Measurements from ENCODE around the gene MAPK8.

Gene MAPK8

DNA sequence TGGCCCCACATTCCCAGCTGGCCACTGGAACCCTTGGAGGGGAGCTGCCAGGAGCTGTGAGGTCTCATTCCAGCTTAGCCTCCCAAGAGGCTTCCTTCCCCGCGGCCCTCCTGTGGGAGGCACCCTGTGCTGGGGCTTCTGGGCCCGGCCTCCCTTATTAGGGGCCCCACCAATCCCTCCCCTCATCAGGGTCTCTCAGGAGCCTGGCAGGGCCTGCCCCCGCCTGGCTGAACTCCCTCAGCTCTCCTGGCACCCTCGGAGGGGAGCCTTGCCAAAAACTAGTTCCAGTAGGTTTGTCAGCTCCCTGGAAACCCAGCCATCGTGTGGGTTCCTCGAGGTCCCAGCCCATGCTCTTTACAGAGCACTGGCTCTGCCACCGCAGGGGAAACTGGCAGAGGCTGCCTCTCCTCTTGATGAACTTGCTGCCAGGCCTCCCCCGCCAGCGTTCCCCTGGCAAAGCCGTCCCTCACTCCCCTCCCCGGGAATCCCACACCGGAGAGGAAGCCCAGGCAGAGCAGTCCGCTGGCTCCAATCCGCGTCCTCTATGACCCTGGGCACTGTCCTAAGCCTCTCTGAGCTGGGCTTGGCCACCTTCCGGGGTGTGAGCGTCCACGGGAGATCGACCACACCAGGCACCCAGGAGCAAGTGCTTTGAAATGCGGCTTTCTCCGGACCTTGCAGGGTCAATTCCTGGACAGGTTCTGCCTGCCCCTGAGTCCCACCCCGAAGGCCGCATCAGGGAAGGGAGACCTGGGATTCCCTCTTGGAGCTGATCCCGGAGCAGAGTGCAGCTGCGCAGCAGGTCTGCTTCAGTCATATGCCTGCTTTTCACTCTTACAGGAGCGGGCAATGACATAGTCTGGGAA is 158.6 kb downstream of the MAPK8 start:
- no peak for DNase-seq

DNA sequence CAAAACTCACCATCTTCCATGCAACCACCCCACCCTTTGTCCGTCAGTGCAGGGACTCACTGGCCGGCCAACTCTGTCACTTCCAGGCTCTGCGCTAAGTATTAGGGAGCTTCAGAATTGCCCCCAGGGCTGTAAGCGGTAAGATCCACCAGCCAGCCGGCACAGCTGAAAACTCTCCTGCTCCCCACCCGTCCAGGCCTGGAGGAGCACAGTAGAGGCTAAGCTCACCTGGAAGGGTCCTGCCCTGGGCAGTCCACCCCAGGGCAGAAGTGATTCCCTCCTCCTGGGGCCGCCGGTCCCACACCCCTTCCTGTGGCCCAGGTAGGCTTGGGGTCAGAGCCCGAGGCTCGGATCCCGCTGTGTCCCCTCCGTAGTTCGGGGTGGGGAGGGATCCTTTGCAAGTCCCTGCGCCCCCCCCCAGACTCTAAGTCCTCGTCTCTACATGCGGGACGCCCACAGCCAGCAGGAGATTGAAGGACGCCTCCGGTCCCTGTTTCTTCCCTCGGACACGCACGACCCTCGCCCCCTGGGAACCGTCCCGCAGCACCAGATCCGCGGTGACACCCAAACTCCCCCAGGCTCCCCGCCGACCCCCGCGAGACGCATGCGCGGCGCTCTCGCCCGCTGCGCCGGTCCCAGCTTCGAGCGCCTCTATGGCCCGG is 159.5 kb downstream of the MAPK8 start:
- no peak for DNase-seq

DNA sequence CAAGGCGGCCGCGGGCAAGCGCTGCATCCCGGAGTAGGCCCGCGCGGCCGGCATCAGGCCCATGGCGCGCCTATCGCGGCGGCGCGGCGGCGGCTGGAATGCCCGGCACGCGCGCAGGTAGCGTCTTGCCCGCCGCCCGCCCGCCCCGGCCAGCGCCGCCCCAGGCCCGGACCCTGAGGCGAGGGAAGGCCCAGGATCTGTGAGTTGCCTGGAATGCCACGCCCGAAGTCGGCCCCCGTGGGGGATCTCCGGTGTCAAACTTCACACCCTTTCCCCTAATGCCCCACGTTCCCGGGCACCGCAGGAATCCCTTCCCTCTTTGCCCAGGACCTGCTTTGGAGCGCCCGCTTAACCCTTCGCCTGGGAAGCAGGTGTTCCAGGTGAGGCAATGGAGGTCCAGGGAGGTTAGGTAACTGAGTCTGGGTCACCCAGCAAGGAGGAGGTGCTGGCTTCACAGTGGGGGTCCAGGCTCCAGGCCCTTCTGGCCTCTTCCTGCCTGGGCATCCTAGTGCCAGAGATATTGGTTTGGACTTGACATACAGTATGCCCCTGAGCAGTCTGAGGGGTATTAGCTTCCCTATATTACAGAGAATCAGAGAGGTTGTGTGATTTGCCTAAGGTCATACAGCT is 160.2 kb downstream of the MAPK8 start:
- DNase-seq = no peak

DNA sequence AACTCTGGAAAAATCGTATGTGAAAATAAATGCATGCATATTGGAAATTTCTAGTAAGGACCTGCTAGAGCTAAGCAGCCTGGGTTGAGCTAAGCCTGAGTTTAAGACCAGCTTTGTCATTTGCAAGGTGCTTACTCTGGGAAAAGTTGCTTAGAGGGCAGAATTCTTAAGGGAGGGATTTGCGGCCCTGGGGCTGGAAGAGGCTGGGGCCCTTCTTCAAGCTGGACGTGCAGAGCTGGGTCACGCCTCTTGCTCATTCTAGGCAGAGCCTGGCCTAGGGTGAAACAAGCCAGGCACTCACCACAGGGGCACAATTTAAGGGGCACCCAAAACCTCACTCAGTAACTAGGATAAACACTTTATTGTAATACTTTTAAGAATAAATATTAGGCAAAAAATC is 161.2 kb downstream of the MAPK8 start:
- no peak for DNase-seq

DNA sequence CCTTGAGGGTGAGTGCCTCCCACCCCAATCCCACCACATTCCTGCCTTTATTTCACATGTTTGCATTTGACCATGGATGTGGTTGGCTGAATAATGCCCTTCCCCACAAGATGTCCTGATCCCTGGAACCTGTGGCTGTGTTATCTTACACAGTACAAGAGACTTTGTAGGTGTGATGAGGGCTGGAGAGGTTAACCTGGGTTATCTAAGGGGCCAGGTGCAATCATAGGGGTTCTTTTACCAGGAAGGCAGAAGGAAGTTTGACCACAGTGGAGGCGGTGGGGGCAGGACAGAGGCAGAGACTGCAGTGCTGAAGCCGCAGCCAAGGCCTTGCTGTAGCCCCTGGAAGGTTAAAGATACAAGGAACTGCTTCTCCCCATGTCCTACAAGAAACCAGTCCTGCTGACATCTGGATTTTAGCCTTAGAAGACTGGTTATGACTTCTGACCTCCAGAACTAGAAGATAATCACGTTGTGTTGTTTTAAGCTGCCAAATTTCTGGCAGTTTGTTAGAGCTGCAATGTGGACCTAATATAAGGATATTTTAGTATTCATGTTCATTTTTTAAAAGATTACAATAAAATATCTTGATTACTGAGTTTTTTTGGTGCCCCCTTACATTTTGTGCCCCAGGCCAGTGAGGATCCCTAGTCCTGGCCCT is 161.8 kb downstream of the MAPK8 start:
- DNase-seq = no peak

DNA sequence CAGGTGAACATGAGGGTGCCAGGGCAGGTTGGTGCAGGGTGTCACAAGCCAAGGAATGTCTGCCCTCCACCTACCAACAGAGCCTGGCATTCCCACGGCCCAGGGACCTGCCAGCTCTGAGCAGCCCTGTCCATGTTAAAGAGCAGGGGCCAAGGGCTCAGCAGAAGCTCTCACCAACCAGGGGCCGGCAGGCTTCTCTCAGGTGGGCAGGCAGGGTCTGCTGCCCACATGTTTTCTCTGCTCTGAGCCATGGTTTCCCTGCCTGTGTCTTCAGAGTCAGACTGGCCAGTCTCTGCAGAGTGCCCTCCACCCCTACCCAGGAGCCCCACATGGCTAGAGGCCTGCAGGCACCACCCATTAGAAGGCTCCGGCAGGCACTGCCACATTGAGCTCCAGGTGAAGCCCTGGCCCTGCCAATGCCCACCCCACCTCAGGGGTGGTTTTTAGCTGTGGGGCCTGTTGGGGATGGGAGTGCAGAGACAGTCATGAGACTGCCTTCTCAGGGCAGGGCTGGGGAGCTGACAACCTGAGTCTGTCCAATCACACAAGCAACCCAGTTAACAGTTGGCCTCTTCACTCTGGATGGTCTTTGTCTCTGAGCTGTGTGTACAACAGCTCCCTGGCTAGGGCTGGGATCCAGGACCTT is 162.5 kb downstream of the MAPK8 start:
- no peak for DNase-seq

DNA sequence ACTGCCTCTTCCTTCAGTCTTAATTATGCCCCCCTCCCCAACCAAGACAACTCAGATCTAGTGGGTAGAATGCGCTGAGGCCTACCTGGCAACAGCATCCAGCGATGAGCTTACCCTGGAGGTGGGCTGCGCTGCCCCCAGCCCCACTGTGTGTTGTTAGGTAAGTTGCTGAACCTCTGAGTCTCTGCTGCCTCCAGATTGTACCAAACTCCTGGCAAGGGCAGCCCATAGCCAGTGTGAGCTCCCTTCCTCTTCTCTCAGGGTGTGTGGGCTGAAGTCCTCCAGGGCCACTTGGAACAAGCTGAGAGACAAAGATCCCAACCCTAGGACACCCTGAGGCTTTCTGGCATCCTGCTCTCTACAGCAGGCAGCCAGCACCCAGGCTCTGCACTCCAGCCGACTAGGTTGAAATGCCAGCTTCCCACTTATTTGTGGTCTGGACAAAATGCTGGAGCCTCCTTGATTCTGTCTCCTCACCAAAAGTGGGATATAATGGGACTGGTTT is 163.1 kb downstream of the MAPK8 start:
- DNase-seq = no peak

DNA sequence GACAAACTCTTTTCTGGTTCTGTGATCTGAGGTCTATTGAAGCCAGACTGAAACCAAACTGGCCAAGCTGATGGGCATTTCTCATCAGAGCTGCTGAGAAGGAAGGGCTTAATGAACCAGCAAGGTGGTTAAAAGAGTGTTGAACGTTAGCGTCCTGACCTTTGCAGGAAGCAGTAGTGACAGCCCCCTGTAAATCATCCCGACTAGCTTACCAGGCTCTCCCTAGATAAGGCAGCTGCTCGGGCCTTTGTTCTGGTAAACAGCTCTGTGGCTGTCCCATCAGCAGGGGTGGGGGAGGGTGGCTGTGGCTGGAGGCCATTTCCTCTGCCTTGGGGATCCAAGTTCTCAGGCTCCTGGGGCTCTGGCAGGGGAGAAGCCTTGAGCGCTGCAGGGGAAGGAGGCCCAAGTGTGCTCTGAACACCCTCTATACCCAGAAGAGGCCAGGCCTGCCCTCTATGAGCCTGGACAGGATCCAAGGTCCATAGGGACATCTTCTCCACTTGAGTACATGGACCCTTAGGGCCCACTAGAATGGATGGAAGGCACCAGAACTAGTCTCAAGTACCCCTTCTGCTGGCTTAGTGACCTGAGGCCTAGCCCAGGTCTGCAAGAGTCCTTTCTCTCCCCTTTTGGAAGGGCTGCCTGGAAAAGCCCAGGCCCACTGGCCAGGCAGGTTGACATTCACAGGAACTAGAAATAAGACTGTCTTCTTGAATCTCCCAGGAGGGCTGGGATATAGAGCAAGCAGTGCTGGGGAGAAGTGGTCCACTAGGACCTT is 163.8 kb downstream of the MAPK8 start:
- no peak for DNase-seq

DNA sequence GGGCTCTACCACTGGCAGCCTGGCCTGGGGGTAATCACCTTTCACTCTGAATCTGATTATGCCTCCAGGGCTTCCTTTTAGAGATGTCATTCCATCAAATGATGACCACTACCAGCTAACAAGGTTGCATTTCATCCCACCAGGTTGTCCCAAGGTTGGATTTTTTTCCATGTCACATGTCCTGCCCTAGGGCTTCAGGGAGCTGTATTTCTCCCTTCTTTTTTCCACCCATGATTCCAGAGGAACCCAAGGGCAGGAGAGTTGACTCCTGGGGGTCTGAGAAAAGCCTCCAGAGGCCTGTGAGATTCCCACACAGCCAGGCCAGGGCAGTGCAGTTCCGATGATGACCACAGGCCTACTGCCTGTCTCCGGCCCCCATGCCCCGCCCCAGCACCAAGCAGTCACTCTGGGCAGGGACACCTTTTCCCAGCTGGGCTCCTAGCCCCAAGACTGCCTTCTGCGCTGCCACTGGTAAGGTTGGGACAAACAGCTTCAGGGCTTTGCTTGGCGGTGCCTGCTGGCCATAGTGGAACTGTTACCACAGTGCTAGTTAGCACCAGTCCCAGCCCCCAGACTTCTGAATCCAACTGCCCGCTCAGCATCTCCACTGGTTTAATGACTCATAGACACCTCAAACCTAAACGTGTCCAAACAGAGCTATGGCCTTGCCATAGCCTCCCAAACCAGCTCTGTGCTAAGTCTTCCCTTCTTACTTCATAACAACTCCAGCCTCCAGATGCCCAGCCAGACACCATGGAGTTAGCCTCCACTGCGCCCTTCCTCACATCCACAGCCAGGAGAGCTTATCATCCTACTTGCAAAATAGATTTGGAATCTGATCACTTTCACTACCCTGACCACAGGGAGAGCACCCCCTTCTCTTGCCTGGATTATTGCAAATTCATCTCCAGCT is 164.7 kb downstream of the MAPK8 start:
- no peak for DNase-seq

DNA sequence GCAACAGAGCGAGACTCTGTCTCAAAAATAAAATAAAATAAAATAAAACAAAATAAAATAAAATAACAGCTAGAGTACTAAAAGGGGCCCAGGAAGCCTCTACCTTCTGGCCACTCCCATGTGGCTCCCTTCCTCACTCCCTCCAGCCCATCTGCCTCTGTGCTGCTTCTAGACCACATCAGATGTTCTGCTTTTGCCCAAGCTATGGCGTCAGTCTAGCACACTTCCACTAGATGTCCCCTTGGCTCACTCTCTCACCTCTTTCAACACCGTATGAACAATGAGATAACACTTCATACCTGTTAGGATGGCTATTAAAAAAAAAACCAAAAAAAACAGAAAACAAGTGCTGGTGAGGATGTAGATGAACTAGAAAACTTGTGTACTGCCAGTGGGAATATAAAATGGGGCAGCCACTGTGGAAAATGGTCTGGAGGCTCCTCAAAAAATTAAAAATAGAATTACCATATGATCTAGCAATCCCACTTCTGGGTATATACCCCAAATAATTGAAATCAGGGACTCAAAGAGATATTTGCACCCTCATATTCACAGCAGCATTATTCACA is 166.1 kb downstream of the MAPK8 start:
- no peak for DNase-seq

DNA sequence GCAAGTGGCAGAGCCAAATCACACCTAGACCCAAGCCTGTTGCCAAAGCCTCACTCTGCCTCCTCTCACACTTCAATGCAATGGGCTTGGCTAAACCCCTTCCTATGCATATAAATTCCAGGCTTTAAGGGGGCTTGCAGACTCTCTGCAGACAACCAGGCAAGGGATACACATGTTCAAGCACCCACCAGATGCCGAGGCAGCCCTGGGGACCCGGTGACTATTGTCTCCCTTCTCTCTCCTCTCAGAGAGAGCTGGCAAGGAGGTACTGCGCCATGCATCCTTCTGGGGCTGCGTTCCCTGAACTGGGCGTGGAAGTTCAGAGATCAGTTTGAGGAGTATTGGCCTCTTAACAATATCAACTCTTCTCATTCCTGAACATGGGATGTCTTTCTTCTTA is 167.2 kb downstream of the MAPK8 start:
- DNase-seq = no peak

DNA sequence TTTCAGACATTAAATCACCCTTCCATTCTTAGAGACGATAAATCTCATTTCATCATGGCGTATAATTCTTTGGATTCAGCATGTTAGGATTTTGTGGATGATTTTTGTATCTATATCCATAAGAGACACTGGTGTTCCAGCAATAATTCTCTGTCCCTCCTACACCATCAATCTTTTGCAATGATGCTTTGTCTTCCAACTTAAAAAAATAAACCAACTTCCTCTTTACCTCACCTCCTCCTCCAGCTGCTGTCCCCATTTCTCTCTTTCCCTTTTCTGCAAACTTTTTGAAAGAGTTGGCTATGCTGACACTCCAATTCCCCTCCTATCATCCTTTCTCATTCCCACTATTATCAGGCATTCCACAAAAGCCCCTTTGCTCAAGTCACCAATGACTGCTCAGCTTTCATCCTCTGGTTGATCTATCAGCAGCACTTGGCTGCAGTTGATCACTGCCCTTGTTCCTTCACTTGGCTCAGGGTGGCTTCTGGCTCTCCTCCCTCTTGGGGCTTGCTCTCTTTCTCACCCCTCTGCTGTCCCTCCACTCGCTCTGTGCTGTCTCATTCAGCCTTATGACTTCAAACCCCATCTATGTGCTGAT is 168.4 kb downstream of the MAPK8 start:
- DNase-seq = no peak

DNA sequence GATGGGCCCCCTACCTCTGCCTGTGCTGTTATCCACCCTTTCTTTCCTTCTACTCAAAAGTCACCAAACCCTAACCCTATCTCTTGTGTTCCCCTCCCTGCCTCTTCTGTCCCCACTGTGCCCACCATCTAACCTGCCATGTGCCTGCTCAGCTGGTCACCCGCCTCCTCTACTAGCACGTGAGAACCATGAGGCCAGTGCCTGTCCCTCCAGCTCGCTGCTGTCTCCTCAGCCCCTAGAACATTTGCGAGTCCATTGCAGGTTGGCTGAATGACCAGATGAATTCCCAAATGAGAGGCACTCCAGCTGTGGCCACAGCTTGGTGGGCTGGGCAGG is 169.4 kb downstream of the MAPK8 start:
- no peak for DNase-seq

DNA sequence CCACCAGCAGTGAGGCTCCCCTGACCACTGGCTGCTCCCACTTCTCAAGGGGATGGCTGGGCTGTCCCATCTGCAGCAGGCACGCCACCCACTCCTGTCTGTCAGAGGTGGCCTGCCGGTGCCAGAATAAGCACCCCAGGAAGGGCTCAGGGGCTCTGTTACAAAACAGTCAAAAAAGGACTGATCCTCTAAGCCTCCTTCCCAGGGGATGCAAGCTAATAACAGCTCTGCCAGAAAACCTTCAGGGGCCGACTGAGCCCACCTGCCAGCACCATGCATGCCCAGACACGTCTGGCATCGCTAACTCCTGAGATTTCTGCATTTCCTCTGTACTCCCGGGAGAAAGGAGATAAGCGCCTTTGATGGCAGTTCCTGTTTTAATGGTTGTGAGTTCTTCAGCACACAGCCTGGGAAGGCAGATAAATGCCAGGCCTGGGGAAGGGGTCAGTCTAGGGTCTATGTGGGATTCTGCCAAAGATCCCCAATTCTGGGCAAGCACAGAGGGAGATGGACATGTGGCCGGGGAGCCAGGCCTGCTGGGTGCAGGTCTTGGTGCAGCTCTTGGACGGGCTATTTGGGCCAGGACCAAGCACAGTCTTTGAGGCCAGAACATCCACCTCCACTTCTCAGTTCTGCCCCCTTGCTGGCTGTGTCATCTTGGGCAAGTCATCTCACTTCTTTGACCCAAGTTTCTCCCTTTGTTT is 170.0 kb downstream of the MAPK8 start:
- DNase-seq = no peak

DNA sequence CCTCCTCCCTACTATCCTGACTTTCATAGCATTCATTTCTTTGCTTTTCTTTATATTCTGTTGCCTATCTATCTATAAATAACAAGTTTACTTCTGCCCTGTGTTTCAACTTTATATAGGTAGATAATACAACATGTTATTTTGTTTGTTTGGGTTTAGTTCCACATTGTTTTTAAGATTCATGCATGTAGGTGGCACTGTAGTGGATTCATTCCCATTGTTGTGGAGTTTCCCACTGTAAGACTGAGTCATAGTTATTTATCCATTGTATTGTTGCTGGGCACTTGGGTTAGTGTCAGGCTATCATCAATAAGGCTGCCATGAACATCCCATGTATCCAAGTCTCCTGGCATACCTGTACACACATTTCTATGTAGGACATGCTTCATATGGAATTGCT is 170.7 kb downstream of the MAPK8 start:
- DNase-seq = no peak

DNA sequence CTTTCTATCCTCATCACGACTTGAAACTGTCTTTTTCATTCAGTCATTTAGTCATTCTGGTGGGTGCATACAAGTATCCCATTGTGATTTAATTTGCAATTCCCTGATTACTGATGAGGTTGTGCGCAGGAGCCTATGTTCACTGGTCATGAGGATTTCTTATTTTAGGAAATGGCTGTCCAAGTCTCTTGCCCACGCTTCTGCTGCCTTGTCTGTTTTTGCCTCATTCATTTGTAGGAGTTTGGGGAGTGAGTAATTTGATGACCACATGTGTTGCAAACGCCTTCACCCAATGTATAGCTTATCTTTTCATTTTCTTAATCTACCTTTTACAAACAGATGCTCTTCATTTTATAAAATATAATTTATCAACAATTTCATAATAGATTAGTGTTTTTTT is 171.1 kb downstream of the MAPK8 start:
- no peak for DNase-seq

DNA sequence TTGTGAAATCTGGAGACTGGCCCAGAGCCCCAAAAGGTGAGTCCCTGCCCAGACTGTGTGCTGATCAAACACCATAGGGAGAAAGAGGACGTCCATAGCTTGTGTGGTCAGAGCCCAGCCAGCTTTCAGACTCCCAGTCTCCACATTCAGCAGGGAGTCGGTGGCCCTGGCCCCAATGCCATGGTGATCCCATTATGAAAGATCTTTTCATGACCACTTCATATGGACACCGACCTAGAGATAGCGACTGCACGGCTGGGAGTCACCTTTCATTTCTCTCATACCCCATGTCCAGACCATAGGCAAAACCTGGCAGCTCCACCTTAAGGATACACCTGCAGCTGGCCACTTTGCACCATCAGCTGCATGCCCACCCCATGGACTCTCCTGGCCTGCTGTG is 172.0 kb downstream of the MAPK8 start:
- no peak for DNase-seq

DNA sequence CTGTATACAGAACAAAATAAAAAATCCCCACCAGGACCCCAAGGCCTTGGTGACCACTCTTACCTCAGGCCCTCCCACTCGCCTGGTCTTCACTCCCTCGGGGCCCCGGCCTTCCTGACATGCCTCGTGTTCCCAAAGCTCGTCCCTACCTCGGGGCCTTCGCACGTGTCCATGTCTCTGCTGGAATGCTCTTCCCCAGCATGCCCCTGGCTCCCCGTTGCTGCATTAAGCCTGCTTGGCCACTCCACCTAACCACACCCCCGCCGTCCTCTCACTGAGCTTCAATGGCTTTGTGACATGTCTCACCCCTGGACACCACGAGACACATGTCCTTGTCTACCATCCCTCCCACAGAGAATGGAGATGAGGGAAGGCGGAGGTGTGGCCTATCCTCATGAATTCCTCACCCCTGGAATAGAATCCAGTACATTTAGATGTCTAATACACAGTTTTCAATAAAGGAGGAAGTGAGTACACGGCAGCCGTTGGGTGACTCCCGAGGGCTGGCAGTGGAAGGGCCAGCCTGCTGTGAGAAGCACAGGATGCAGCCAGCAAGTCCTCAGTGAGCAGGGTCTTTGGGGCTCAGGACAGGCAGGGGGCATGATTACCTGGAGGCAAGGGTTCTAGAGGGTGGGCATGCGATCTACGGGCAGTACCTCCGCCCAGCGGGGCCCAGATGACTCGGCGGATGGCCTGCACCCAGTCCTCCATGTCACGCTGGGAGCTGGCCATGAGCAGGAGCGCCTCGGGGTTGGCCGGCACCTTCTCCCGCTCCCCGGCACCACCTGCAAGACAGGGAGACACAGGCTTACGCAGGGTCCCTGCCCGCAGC is 172.7 kb downstream of the MAPK8 start:
- DNase-seq = no peak
